ENCODE data around the gene WDR83. TPM values are rescaled to one million over a fixed set of nuclear protein-coding genes. Genes with fewer than 3 reads are reported as not detected.

Gene WDR83
- total RNA-seq, 1 donor from 2014 or later = 19.0 TPM

DNA sequence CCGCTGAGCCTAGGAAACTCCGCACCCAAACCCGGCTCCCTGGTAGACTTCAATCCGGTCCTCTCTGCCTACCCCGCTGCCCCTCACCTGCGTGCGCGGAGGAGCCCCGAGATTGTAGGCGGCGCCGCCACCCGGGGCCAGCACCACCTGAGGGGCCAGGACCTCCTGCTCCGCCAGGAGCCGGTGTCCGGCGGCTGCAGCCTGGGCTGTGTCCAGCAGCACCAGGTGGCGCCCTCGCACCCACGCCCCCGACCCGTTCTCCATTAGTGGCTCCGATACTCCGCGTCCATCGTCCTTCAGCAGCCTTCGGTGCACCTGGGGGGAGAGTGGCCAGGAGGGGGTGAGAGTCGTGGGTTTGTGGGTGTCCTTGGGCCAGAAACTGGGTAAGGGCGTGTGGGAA, 18.5 kb upstream of the WDR83 start:
- Mint-ChIP-seq H3K4me3 (no peak overlapping the region), H3K27me3 (ENCODE audit: low read depth) (no peaks in the 10 kb centered on the region), H3K27ac (ENCODE audit: unreplicated experiment) (no peak overlapping the region), H3K9me3 (no peaks in the 10 kb centered on the region), H3K4me1 (no peaks in the 10 kb centered on the region), H3K36me3 (ENCODE audit: low read depth) (peaks cover 12% of the 10 kb centered on the region)
- TF ChIP-seq, protein P1, sequence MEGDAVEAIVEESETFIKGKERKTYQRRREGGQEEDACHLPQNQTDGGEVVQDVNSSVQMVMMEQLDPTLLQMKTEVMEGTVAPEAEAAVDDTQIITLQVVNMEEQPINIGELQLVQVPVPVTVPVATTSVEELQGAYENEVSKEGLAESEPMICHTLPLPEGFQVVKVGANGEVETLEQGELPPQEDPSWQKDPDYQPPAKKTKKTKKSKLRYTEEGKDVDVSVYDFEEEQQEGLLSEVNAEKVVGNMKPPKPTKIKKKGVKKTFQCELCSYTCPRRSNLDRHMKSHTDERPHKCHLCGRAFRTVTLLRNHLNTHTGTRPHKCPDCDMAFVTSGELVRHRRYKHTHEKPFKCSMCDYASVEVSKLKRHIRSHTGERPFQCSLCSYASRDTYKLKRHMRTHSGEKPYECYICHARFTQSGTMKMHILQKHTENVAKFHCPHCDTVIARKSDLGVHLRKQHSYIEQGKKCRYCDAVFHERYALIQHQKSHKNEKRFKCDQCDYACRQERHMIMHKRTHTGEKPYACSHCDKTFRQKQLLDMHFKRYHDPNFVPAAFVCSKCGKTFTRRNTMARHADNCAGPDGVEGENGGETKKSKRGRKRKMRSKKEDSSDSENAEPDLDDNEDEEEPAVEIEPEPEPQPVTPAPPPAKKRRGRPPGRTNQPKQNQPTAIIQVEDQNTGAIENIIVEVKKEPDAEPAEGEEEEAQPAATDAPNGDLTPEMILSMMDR (conservative IDR thresholded peaks at IDR 0.05) = no peak
- DNase-seq (ENCODE audit: low read depth, low spot score) = no peak

GRCh38 chr19:12649941-12650340, 16.7 kb upstream of the WDR83 start:
- Mint-ChIP-seq H3K4me1 (no peaks in the 10 kb centered on the region), H3K36me3 (ENCODE audit: low read depth) (peaks cover 10% of the 10 kb centered on the region), H3K4me3 (no peak overlapping the region), H3K27ac (ENCODE audit: unreplicated experiment) (no peak overlapping the region), H3K9me3 (no peaks in the 10 kb centered on the region), H3K27me3 (ENCODE audit: low read depth) (no peaks in the 10 kb centered on the region)
- no peak for DNase-seq (ENCODE audit: low read depth, low spot score)
- TF ChIP-seq, protein P1 (conservative IDR thresholded peaks at IDR 0.05) = no peak

DNA sequence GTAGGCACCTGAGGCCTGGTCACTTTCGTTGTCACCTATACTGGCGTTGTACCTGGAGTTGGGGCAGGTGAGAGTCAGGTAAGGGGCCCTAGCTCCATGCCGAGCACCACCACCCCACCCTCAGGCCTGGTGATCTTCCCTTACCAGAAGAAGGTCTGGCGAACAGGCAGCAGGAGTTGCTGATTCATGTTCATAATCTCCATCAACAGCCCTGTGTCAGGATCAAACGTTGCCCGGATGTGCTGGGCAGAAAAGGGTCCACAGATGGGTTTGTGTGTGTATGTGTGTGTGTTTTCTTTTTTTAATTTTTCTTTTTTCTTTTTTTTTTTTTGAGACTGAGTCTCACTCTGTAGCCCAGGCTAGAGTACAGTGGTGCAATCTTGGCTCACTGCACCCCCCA, 14.4 kb upstream of the WDR83 start:
- TF ChIP-seq, protein P1 (conservative IDR thresholded peaks at IDR 0.05) = no peak
- peaks cover 17% of the 10 kb centered on the region for H3K36me3 Mint-ChIP-seq (ENCODE audit: low read depth)
- DNase-seq (ENCODE audit: low read depth, low spot score) = no peak
- no peak overlapping the region for H3K4me3 Mint-ChIP-seq
- no peaks in the 10 kb centered on the region for H3K27me3 Mint-ChIP-seq (ENCODE audit: low read depth)
- H3K27ac Mint-ChIP-seq (ENCODE audit: unreplicated experiment) = no peak overlapping the region
- H3K9me3 Mint-ChIP-seq = no peaks in the 10 kb centered on the region
- no peaks in the 10 kb centered on the region for H3K4me1 Mint-ChIP-seq

GRCh38 chr19:12655546-12655945, 11.1 kb upstream of the WDR83 start:
- Mint-ChIP-seq H3K27ac (ENCODE audit: unreplicated experiment) (no peak overlapping the region), H3K9me3 (no peaks in the 10 kb centered on the region), H3K4me1 (no peaks in the 10 kb centered on the region), H3K36me3 (ENCODE audit: low read depth) (peaks cover 20% of the 10 kb centered on the region), H3K27me3 (ENCODE audit: low read depth) (no peaks in the 10 kb centered on the region), H3K4me3 (no peak overlapping the region)
- TF ChIP-seq, protein P1 (conservative IDR thresholded peaks at IDR 0.05) = no peak
- DNase-seq (ENCODE audit: low read depth, low spot score) = no peak

DNA sequence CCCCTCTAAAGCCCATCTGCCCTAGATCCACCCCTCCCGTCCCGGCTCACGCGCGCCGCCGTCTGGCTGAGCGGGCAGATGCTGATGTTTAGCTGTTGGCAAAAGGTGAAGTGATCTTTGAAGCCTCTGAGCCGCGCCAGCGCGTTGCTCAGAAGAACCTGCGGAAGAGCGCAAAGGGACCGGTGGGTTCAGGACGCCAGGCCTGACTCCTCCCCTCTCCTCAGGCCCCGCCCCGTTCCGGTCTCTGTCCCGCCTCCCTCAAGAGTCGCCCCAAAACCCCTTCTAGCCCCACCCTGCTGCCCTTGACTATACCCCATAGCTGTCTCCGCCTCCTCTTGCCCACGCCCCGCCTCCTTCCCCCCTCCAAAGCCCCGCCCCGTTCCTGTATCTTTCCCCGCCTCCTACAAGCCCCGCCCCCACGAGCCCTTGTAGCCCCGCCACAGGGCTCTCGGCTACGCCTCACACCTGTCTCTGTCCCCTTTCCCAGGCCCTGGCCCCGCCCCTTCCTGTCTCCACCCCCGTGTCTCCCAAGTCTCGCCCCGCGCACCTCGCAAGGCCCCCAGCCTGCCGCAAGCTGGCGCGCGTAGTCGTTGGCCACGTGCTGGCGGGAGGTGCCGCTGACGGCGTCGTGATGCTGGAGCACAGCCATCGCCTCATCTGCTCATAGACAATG, 9.6 kb upstream of the WDR83 start:
- H3K27ac Mint-ChIP-seq (ENCODE audit: unreplicated experiment) = no peak overlapping the region
- DNase-seq (ENCODE audit: low read depth, low spot score) = no peak

More for the DNA sequence above, 9.6 kb upstream of the WDR83 start:
- no peaks in the 10 kb centered on the region for H3K9me3 Mint-ChIP-seq
- no peaks in the 10 kb centered on the region for H3K4me1 Mint-ChIP-seq
- peaks cover 16% of the 10 kb centered on the region for H3K36me3 Mint-ChIP-seq (ENCODE audit: low read depth)
- no peak overlapping the region for H3K4me3 Mint-ChIP-seq
- no peaks in the 10 kb centered on the region for H3K27me3 Mint-ChIP-seq (ENCODE audit: low read depth)
- TF ChIP-seq, protein P1 (conservative IDR thresholded peaks at IDR 0.05) = no peak

All from neural crest cell (in vitro differentiated cells).